ENCODE results near the gene CPLX1.
"Not testable (repeated sequence)": the region's sequence is repeated elsewhere in the genome, so short reads cannot be mapped to it uniquely, and the experiment has no call there.

The CPLX1 gene

DNA sequence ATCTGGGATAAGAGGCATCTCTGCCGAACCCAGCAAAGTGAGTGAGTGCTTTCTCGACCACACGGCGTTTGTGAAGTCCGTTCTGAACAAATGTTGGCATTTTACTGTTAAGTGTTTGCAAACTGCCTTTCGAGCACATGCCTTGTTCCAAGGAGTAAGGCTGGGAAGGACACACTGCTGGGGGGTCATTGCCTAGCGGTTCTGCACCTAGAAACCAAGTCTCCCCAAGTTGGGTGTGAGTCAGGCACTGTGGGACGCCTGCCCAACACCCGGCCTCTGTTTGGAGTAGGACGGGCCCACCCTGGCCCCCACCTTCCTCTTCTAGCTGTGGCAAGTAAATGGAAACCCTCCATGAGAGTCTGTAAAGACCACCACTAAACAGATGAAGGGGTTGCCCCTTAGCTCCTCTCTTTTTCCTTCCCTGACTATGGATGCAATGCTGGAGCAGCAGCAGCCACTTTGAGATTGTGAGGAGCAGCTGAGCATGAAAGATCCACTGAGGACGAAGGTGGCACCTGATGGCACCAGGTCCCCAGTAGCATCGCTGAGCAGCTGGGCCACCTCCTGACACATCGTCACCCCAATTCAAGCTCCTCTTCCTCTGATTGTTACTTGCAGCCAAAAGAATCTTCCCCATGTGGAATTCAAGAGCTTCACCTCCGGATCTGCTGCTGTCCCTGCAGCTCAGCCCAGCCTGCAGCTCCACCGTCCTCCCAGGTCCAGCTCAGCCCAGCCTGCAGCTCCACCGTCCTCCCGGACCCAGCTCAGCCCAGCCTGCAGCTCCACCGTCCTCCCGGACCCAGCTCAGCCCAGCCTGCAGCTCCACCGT lies 6.3 kb downstream of the CPLX1 start:
- DNase-seq = no peak

DNA sequence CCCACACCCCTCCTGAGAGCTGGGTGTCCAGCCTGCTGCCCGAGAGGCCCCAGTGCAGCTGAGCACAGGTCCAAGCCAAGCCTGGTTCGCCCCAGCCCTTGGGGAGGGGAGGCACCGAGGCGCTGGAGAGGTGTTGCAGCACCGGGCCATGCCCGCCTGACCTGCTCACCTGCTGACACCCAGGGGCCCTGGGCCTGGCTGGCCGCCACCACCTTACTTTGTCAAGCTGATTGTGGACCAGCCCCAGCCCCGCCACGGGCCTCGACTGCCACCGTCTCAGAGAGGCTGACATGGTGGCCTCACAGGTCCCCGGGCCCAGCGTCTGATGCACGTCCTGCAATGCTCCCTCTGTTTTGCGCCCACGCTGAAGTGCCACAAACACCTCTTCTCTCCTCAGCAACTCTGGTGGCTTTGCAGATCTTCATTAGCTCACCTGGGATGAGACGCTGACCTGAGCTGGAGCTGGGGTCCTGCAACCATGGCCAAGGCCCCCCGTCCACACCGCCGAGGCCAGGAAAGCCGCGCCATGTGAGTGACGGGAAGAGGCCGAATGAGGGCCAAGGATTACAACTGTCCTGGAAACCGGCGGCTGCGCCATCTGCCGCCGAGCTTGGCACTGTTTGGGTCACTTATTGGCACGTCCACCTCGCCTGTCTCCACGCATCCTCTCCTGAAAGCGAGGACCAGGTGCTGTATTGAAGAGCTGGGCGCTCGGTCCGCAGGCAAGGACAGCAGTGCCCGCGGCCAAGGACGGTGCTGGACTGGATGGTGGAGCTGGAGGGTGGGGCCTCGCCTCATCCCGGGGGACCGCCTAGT lies 7.6 kb downstream of the CPLX1 start:
- no peak for DNase-seq

DNA sequence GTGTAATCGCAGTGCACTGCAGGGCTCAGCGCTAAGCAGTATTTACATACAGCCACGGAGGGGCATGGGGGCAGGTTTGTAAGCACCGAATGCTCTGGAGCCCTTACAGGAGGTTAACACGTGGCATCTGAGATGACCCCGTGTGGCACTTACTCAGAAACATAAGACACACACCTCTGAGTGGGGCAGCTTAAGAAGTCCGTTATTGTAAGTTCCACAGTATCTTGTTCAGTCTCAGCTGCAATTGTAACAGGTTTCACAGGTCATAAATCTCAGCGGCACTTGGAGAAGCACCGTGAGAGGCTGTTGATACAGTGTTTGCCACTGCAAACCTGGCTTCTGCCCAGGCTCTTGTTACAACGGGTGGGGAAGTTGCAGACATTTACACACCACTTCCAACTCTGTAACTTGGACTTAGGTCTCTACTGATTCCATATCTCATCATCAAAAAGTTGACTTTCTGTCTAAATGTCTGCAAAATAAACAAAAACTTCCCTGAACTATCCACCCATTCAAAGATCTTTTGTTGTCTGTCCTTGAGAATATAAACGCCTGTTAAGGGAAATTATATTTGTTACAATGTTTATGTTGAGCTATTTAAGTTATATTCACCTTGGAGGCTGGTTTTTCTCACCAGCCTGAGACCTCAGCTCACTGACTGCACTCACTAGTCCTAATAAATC lies 10.3 kb downstream of the CPLX1 start:
- DNase-seq = no peak

DNA sequence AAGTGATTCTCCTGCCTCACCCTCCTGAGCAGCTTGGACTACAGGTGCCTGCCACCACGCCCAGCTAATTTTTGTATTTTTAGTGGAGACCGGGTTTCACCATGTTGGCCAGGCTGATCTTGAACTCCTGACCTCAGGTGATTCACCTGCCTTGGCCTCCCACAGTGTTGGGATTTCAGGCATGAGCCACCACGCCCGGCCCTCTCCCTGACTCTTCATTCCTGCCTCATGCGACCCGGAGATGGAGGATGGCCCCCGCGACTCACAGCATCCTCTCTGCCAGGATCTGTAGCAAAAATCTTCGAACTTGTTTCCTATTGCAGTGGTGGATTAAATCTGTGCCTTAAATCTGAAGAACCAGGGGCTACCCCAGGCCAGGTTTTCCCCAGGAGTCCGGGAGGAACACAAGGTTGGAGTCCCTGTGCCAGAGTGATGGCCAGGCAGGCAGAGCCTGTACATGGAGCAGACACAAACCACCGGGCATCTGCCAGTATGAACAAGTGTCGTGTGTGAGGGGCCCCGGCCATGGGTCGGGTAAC lies 11.5 kb downstream of the CPLX1 start:
- DNase-seq = no peak

DNA sequence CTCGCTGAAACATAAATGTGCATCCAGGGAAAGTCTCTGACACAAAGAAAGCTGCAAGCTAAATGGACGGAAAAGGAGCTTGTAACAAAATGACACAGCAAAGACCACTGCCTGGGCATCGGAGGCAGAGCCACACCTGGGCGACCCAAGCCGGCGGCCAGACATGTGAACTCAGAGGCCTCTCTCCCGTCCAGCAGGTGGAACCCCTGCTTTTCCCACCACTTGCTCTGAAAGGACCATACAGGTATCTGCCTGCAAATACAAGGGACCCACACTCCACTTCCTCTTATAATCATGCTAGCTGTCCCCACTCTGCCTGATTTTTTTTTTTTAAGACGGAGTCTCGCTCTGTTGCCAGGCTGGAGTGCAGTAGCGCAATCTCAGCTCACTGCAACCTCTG lies 12.0 kb downstream of the CPLX1 start:
- DNase-seq = no peak

DNA sequence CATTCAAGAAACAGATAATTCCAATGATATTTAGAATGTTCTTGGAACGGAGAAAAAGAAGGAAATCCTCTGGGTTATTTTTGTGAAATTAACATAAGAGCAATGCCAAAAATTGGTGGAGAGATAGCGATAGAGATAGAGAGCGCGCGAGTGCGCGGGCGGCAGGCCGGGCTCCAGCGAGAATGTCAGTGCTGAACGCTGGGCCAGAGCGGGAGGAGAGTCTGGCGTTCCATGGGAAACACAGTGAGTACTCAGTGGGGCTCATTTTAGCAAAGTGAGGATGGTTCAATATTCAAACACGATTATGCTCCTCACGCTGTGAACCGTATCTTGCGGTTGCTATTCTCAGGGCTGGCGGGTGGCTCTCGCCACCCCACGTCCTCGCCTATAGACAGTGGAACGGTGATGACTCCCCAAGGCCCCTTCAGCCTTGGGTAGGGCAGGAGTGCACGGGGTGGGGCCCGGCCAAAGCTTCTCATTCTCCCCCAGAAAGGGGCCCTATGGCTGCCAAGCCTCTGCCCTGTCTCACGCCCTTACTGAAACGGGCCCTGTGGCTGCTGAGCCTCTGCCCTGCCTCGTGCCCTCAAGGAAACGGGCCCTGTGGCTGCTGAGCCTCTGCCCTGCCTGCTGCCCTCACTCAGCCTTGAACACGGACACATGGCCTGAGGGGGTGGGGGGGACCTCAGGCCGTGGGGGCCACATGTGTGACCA lies 16.9 kb downstream of the CPLX1 start:
- no peak for DNase-seq

DNA sequence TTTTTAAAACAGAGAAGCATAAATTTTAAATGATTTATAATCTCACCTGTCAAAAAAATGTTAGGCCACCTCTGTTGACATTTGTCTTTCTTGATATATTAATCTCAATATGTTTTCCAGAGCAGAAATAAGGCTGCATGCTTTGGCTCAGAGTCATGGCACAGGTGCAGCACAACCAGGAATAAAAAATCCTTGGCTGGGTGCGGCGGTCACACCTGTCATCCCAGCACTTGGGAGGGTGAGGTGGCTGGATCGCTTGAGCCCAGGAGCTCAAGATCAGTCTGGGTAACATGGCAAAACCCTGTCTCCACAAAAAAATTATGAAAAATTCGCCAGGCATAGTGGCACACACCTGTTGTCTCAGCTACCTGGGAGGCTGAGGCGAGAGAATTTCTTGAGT lies 18.1 kb downstream of the CPLX1 start:
- no peak for DNase-seq

DNA sequence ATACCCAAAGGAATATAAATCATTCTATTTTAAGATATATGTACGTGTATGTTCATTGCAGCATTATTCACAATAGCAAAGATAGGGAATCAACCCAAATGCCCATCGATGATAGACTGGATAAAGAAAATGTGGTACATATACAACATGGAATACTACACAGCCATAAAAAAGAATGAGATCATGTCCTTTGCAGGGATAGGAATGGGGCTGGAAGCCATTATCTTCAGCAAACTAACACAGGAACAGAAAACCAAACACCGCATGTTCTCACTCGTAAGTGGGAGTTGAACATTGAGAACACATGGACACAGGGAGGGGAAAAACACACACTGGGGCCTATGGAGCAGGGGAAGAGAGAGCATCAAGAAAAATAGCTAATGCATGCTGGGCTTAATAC lies 18.9 kb downstream of the CPLX1 start:
- not testable (repeated sequence) for DNase-seq

DNA sequence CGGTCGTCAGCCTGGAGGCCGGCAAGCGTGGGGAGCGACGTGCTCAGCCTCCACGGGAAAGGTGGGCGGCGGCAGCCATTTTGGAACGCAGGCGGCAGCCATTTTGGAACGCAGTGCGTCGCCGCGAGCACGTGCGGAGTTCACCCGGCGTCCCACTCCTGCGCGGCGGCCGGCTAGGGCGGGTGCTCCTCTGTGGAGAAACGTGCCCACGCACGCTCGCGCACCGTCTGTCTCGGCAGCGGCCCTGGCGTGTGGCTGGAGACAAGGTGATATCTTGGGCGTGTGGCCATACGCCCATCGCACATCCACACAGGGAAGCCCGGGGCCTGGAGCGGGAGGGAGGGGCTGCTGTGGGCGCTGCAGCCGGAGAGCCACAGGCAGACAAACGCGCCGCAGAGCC lies 21.1 kb downstream of the CPLX1 start:
- DNase-seq = no peak

DNA sequence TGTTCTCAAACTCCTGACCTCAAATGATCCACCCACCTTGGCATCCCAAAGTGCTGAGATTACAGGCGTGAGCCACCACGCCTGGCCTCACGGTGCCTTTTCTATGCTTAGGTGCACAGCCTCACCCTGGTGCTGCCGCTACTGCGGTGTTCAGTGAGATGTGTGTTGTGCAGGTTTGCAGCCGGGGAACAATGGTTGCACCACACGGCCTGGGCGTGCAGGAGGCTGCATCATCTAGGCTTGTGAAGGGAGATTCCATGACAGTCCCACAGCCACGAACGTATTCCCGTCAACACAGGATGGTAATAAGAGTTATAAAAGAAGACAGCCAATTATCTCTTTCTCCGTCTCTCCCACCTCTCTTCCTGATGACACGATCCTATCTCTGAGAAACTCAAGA lies 22.0 kb downstream of the CPLX1 start:
- DNase-seq = no peak

DNA sequence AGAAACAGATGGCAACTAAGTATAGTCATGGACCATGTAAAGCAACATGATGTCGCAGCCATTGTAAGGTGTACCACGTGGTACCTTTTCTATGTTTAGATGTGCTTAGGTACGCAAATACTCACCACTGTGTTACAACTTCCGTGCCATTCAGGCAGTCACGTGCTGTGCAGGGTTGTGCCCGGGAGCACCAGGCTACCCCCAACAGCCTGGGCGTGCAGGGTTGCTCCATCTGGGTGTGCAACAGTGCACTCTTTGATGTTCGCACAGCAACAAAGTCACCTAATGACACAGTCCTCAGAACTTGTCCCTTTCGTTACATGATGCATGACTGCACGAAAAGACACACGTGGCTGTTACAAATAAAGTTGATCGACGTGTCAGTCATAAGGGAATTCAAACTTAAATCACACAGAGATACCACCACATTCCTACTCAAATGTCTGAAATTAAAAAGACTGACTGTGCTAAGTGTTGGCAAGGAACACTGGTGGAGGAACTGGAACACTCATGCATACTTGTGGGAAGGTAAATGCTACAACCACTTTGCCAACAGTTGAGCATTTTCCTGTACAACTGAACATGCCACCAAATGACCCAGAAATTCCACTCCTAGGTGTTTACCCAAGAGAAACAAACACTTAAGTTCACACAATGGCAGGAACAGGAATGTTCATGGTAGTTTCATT lies 24.3 kb downstream of the CPLX1 start:
- no peak for DNase-seq

DNA sequence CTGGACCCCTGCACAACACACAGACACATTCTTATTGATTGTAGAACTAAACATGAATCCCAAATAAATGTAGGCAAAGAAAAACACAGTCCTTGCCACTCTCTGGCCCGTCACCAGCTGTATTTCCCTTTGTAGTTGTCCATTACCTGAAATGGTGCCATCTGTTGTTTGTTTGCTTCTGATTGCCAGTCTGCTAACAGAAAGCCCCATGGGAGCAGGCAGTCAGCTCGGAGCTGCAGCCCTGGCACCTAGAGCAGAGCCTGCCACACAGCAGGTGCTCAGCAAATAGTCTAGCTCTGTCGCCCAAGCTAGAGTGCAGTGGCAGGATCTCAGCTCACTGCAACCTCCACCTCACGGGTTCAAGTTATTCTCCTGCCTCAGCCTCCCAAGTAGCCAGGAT lies 28.9 kb downstream of the CPLX1 start:
- DNase-seq = no peak

DNA sequence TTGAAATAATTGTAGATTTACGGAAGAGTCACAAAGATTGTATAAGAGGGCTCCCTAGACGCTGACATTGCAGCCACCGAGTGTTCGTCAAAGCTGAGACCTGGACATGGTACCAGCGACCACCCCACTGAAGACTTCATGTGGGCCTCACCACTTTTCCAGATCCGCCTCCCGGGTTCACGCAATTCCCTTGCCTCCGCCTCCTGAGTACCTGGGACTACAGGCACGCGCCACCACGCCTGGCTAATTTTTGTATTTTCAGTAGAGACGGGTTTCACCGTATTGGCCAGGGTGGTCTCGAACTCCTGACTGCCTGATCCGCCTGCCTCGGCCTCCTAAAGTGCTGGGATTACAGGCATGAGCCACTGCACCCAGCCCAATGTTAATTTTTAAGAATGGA lies 29.7 kb downstream of the CPLX1 start:
- no peak for DNase-seq

DNA sequence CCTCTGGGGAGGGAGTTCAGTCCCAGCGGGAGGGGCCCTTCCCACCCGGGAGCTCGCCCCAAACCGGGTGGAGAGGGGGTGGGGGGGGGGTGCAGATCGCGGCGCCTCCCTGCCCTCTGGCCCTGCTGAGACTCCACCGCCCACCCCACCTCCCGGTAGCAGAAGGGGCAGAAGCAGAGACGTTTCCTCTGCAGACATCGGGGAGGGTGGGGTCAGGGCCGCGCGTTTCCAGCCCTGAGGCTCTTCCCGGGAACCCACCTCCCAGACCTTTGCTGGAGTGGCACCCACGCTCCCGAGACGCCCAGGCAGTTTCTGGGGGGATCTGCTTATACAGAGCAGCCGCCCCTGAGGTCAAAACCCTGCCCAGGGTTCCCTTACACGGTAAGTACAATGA lies 30.2 kb downstream of the CPLX1 start:
- no peak for DNase-seq

DNA sequence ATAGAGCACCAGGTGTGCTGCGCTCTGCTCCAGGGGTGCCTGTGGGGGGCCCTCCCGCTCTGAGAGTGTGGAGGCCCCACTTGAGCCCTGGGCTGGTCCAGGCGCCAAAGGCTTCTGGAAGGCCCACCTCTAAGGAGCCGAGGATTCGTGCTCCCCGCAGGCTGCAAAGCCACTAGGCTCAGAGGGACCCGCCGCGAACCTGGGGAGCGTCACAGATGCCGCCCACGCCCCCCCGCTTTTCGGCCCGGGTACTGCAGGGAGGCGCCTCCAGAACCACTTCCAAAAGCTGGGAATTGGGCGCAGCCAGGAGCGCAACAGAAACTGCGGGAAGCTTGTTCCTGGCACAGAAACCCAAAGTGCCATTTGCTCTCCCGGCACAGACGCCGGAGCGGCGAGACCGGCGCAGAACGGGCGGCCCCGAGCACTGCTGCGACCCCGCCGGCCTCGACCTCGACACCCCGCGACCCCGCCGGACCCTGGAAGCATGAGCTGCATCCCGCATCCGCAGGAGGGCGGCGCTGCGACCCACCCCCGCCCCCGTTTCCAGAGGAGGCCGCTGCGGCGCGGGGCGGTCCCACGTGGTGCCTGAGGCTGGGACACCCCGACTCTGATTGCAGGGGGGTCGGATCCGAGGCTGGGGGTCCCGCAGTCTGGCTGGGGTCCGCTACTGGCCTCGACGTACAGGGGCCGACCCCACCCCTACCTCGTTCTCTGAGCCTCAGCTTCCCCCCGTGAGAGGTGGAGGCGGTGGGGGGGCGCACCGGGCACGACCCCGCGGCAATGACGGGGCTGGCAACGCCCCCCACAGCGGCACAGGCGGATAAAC lies 30.8 kb downstream of the CPLX1 start:
- no peak for DNase-seq

DNA sequence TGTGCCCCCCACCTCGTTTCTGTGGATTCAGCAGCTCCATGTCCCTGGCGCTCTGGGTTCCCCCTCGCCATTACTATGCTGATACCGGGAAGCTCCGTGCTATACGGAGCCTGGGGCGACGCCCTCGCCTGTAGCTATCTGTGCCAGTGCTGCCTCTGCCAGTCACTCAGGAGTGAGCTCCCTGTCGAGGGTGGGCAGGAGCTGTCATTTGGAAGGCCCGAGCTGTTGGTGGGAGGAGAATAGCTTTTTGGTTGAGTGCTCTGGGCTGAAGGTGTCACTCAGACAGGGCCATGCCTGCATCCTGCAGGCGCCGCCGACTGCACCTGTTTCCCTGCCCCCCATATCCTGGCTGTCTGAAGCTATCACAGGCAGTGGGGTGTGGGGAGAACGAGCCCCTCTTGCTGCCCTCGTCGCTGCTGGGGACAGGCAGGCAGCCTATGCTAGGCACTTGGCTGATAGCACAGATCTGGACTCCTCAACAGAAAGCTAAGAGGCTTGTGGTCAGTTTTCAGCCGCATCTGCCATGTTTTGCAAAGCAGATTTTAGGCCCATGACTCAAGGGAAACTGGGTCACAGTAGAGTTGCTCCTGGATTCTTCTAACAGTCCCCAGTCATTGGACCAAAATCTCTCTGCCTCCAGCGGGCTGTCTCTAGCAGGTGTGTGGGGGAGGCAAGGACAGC lies 31.8 kb downstream of the CPLX1 start:
- no peak for DNase-seq

DNA sequence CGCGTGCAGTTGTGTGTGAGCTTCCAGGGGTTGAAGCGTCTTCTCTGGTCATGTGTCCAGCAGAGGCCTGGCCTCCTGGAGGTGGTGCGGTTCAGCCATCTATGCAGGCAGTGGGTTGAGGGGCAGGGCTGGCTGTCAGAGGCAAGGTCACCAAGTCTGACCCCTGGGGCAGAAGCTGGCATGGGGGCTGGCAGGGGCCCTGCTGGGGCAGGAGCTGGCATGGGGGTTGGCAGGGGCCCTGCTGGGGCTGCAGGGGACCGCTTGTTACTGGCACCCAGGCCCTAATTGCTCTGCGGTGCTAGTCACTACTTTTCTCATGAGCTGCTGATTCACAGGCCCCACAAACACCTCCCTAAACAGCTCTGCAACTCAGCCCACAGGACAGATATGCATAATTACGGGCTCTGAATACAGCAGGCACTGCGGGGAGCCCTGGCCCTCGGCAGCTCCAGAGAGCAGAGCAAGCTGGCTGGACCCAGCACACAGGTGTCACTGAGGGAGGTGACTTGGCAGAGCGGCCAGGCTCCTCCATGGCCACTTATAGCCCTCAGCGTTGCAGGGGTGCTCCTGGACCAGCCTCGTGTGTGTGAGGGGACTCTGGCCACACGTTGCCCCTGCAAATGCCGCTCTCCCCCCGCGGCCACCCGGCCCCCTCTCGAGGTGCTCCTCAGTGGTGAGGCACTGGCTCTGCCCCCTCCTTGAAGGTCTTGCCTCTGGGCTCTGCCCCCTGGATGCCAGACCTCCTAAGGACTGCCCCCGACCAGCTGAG lies 32.7 kb downstream of the CPLX1 start:
- no peak for DNase-seq

DNA sequence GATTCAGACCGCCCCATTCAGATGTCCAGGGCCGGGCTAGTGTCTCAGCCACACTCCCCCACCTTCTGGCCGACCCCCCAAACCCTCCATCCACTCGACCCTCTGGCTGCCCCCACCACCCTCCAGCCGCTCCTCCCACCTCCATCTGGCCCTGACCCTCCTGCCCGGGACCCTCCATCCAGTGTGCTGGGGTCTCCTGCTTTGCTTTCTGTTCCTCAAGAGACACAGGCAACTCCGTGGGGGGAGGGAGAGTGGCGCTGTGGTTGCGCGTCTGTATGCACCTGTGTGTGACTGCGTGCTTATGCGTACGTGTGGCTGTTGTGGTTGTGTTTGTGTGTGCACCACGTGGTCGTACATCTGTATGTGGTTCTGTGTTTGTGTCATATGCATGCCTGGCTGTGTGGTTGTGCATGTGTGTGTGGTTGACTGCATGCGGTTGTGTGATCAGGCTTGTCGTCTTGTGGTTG lies 33.3 kb downstream of the CPLX1 start:
- no peak for DNase-seq

DNA sequence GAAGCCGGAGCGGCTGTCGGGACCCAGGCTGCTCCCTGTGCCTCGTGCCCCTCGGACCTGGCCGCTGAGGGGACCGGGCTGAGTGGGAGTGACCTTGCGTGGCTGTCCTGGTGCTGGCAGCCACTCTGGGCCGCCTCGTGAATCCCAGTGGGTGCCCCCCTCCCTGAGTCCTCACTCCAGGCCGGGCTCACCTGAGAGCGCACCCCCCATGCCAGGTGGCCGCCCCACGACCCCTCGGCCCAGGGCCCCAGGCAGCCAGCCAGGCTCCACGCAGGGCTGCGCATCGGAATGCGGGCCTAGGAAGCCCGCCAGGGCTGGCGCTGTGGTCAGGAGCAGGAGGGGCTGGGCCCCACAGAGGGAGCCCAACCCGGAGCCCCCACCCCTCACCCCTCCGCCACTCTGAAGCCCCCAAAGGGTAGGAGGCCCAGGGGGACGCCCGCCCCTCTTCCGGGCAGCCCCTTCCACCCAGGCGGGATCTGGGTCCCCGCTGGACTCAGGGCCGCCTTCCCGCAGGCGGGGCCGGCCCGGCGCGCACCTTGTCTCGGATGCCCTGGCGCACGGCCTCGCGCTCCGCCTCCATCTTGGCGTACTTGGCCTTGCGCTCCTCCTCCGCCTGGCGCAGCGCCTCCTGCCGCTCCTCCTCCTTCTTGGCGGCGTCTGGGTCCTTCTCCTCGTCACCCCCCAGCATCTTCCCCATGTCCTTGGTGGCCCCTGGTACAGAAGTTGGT lies 33.9 kb downstream of the CPLX1 start:
- peak; percentile 37 for DNase-seq
